Heart left ventricle (tissue), 13 donors: ENCODE measurements around the gene SPATA1.

Experiments
- POLR2A ChIP-seq, 2 donors: fragments of 450-650 bp; IDR thresholded peaks; one replicate each; pipeline ENCODE4 v1.6.1; 2017; ENCODE audit warnings: antibody characterized with exemption in 2 of 2, mild to moderate bottlenecking in 2 of 2, moderate library complexity in 2 of 2
- TF ChIP-seq, protein P1 (sequence below), 12 donors: fragments of 200-600 bp; sonication (generic) in 4 of 12; IDR thresholded peaks; one replicate each; pipeline versions ENCODE4 v1.5.0 to v1.8.0; 2018 to 2022; ENCODE audit warnings: antibody characterized with exemption in 12 of 12, mild to moderate bottlenecking in 5 of 12
- donor health status: ischemic (EF 13 %, LVEDD 7.1; RV severe dilation, severe dysfunction).
- donor health status: DM: no; HTN: yes; CAD: no.
- donor health status: DM: no; HTN: no; CAD: no.
- donor health status: ischemic (EF 25% LVEDD 6.9; RV normal size, moderate dysfunction).
- donor health status: ischemic (EF 25% LVEDD 5.7; RV mildly dilated, moderate dysfunction).
- donor health status: ischemic (EF 35%, LVEDD 5.7; RV mildly dilated, moderate dysfunction).
- donor health status: nonischemic (EF 11% LVEDD 7.7; RV severe dilation, severe dysfunction).
- donor health status: DM: yes; HTN: yes; CAD: no.
- donor health status: PGD.
- donor health status: ischemic (EF 29% LVEDD 5.4; RV normal size, mild dysfunction).
- donor health status: nonischemic (EF 23%, LVEDD 6.1; RV moderate dilation, normal function).

- no peak for TF ChIP-seq POLR2A (IDR thresholded peaks at IDR 0.05)
- TF ChIP-seq, protein P1, sequence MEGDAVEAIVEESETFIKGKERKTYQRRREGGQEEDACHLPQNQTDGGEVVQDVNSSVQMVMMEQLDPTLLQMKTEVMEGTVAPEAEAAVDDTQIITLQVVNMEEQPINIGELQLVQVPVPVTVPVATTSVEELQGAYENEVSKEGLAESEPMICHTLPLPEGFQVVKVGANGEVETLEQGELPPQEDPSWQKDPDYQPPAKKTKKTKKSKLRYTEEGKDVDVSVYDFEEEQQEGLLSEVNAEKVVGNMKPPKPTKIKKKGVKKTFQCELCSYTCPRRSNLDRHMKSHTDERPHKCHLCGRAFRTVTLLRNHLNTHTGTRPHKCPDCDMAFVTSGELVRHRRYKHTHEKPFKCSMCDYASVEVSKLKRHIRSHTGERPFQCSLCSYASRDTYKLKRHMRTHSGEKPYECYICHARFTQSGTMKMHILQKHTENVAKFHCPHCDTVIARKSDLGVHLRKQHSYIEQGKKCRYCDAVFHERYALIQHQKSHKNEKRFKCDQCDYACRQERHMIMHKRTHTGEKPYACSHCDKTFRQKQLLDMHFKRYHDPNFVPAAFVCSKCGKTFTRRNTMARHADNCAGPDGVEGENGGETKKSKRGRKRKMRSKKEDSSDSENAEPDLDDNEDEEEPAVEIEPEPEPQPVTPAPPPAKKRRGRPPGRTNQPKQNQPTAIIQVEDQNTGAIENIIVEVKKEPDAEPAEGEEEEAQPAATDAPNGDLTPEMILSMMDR (IDR thresholded peaks at IDR 0.05), result no peak
These were observed 4.5 kb downstream of the SPATA1 start for GRCh38 chr1:84510668-84511067.
